Measurements from ENCODE around the gene EEF1B2.
"Not testable (repeated sequence)": the region's sequence is repeated elsewhere in the genome, so short reads cannot be mapped to it uniquely, and the experiment has no call there.

The EEF1B2 gene

DNA sequence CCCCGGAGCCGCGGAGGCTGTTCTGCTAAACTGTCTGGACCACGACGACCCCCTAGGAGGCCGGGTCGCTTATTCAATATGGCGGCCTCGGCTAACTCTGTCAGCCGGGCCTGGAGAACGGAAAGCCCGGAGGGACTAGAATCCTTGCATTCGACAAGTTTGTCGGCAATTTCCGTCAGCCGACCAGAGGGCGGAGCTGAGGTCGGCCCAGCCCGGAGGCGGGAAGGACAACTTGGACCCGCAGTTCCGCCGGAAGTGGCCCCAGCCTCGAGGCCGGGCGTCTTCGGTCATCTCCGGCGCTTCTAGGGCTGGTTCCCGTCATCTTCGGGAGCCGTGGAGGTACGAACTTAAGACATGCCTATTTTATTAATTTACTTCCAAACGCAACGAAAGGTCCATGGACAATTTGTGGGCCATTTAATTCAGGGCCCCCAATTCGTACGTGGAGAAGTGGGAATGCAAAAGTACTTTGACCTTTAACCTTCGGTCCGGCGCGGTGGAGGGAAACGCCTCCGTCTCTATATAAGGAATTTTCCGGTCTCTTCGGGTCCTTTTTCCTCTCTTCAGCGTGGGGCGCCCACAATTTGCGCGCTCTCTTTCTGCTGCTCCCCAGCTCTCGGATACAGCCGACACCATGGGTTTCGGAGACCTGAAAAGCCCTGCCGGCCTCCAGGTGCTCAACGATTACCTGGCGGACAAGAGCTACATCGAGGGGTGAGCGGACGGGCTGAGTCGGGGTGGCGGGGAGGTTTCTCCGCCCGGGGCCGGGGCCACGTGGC lies at the start of gene EEF1B2, which contains the start of gene NDUFS1:
Gene EEF1B2 (plus strand): TSS at position 550 of the 779 bp plus-strand sequence. CDS start 85 bp downstream, at position 635.
Gene NDUFS1 (minus strand): TSS at position 99 of the 779 bp plus-strand sequence. CDS start 5,766 bp downstream, outside the sequence.
- peak; percentile 96 for DNase-seq (ENCODE audit: low read depth)

DNA sequence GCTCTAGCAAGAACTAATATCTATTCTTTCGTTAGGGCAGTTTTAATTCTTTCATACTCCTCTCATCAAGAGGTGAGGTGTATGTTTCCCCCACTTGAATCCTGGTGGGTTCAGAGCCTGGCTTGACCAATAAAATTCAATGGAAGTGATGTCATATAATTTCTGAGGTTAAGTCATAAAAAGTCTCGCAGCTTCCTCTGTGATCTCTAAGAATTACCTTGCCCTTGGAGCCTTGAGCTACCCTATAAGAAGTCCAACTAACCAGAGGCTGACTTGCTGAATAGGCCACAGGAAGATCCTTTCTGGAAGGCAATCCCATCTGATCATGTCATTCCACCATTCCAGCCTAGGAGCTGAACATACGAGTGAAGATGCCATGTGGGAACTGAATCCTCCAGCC lies 47.6 kb upstream of the EEF1B2 start:
- DNase-seq (ENCODE audit: low read depth) = no peak

DNA sequence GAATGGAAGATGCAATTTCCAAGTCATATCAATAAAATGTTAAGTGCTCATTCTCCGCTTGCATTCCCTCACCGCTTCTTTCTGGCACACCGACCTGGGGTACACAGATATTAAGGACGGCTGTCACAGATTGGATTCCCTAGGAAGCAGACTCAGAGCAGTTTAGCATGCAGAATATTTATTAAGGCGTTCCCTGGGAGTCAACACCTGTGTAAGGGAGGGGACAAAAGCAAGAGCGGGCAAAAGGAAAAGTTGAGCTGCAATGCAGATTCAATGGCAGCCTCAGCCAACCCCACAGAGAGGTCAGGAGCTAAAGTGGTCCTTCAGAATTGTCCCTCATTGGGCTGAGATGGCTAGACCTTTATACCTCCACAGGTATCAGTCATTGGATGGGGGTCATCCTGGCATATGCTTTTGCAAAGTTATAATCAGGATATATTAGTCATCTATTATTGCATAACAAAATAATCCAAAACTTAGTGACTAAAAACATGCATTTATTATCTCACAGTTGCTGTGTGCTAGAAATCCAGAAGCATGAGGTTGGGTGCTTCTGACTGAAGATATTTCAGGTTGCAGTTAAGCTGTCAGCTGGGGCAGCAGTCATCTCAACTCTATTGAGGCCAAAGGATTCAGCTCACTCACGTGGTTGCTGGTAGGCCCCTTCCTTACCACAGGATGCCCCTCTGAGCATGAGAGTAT lies 46.7 kb upstream of the EEF1B2 start:
- no peak for DNase-seq (ENCODE audit: low read depth)

DNA sequence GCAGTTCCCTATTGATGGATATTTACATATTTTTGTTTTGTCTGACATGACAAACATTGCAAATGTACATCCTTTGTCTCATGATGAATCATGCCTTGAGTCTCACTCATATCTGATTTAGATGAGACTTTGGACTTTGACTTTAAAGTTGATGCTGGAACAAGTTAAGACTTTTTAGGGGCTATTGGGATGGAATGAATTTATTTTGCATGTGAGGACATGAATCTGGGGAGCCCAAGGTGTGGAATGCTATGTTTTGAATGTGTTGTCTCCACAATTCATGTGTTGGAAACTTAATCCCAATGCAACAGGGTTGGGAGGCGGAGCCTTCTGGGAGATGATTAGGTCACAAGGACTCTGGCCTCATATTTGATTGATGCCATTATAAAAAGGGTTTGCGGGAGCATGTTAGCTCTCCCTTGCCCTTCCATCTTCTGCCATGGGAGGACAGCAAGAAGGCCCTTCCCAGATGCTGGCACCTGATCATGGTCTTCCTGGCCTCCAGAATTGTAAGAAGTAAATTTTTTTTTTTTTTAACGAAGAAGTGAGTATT lies 44.6 kb upstream of the EEF1B2 start:
- DNase-seq (ENCODE audit: low read depth) = no peak

DNA sequence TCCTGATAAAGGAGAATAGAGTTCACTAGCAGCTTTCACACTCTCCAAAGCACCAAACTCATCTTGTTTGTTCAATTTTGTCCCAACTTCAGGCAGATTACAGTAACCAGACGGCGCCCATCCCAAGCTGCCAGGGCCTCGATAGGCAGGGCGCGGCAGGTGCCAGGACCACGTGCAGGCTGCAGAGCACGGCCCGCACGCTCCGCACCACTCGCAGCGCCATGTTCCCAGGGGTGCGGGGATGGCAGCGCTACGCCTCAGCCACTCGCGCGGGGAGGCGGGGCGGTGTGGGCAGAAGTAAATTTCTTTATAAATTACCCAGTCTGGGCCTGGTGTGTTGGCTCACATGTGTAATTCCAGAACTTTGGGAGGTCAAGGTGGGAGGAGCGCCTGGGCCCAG lies 43.4 kb upstream of the EEF1B2 start:
- DNase-seq (ENCODE audit: low read depth) = no peak

GRCh38 chr2:206122569-206122968 lies 37.1 kb upstream of the EEF1B2 start:
- DNase-seq (ENCODE audit: low read depth) = not testable (repeated sequence)

DNA sequence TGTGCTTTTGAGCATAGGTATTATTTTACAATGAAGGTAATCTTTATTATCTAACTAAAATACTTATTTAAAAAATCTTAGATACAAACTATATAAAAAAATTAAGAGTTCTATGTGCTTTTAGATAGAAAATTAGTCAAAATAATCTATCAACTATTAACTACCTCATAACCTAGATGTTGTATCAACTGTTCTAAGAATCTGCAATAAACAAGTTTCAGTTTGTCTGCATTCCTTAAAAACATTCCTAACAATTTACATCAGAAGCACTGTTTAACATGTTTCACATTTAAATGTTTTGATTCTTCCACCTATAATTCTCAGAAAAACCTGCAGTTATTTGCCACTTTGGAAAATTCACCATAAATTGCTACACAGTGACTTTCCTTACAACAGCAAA lies 33.8 kb upstream of the EEF1B2 start:
- DNase-seq (ENCODE audit: low read depth) = no peak

- no peak for DNase-seq (ENCODE audit: low read depth)
Measured at GRCh38 chr2:206127656-206128055, 32.0 kb upstream of the EEF1B2 start.

DNA sequence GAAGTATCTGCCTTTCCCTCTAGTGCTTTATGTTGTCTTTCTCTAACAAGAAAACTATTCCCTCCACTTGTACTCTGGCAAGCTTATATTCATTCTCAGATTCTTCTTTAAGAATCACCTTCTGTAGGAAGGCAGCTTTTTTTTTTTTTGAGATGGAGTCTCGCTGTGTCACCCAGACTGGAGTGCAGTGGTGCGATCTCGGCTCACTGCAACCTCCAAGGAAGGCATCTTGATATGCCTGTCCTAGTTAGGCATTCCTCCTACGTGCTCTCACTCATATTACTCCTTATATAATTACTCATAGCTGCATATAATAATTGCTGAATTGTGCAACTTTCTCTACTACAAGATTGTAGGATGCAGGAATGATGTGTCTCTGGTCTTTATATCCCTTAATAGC lies 16.2 kb upstream of the EEF1B2 start:
- no peak for DNase-seq (ENCODE audit: low read depth)

GRCh38 chr2:206144383-206144782 lies 15.3 kb upstream of the EEF1B2 start:
- DNase-seq (ENCODE audit: low read depth) = no peak

DNA sequence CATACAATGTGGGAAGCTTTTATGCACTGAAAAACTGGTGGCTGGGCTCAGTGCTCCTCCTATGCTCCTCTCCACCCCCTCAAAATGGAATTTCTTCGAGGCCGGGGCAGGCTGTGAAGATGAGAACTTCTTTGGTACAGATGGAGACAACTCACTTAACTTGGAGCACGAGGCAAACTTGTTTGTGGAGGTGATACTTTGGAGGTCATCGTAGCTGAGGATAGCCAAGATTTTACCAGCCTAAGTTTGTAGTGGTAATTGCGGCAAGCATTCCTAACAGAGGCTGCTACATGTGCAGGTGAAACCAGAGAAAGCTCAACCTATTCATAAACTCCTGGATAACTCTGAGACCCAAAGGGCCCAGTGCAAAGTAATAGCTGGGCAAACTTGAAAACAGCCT lies 14.0 kb upstream of the EEF1B2 start:
- no peak for DNase-seq (ENCODE audit: low read depth)

GRCh38 chr2:206149330-206149729 lies 10.4 kb upstream of the EEF1B2 start:
- no peak for DNase-seq (ENCODE audit: low read depth)

GRCh38 chr2:206150168-206150567 lies 9.5 kb upstream of the EEF1B2 start:
- DNase-seq (ENCODE audit: low read depth) = no peak

GRCh38 chr2:206150631-206151030 lies 9.1 kb upstream of the EEF1B2 start:
- DNase-seq (ENCODE audit: low read depth) = no peak

- no peak for DNase-seq (ENCODE audit: low read depth)
Measured at GRCh38 chr2:206154197-206154596, 5.5 kb upstream of the EEF1B2 start.

DNA sequence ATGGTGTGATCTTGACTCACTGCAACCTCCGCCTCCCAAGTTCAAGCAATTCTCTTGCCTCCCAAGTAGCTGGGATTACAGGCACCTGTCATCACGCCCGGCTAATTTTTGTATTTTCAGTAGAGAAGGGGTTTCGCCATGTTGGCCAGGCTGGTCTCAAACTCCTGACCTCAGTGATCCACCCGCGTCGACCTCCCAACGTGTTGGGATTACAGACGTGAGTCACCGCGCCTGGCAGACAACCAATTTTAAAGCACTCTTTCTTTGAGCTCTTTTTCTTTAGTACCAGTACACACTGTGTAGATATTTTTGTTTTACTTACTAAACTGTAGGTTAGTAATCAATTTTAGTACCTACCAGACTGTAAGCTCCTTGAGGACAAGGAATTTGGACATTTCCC lies 2.7 kb upstream of the EEF1B2 start:
- DNase-seq (ENCODE audit: low read depth) = not testable (repeated sequence)

DNA sequence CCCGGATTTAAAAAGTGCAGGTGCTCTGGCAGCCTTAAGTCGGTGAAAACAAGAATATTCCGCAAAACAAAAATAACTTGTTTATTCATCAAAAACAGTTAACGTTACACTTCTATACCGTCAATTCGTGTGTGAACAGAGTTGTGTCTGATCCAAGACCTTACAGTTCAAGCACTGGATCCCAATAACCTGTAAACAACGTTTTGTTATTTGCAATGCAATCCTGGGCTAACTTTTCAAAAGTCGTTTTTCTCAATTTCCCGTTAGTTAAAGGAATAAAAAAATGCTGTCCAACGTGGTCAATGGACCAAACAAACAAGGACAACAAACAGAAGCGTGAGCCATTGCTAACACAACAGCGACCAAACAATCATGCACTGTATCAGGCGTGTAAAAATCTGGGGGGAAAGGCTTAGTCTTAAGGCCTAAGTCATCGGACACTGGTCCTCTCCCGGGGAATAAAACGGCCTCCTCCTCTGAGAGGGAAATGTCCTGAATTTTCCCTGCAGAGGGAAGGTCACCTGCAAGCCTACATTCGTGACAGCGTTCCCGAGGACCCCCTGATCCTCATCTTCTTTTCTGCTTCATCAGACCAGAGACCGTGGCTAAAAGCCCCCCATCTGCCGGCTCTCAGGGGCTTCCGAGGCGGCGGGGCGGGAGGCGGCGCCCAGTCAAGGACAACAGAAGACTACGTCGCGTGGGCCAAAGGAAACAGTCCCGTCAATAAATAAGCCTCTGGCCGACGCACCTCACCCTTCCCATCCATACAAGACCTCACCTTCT lies 941 bp upstream of the EEF1B2 start:
- DNase-seq (ENCODE audit: low read depth) = no peak

GRCh38 chr2:206160125-206160806 lies 571 bp downstream of the EEF1B2 start:
- DNase-seq (ENCODE audit: low read depth) = no peak

DNA sequence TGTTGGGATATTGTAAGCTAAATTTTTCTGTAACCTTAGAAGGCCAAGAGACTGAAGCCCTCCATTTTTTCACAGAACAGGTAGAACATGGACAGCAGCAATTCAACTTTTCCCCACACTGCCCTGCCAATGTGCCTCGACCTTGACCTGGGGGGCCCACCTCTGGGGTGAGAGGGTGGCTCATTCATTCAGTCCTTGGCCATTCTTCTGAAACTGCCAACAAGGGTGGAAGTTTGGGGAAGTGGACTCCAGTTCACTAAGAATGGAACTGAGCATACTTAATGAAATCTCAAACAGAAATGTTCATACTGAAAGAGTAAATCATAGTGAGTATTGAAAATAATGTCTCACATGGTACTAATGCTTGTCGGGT lies 1.1 kb downstream of the EEF1B2 start:
- DNase-seq (ENCODE audit: low read depth) = no peak

- DNase-seq (ENCODE audit: low read depth) = not testable (repeated sequence)
Measured at GRCh38 chr2:206162401-206162800, 2.7 kb downstream of the EEF1B2 start.

DNA sequence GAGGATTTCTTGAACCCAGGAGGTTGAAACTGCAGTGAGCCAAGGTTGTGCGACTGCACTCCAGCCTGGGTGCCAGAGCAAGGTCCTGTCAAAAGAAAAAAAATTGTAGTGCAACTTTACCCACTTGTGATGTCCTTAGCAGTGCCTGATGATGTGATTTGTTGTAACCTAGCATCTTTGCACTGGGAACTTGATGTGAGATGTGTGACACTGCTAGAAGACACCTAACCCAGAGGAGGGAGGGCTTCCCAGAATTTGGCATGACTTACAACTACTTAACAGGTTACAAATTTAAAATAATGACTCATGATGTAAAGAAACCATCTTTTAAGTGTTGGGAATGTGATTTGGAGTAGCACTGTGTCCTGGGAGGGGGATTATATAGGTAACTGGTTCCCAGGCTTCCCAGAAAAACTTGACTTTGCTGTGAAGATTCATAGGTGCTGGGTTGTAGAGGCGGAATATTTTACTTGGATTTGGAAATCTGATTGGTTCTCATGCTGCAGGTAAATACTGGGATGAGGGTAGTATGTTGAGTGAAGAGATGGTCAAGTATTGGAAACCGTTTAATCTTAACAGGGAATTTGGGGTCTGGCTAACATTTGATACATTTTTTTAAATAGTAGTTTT lies 3.7 kb downstream of the EEF1B2 start:
- DNase-seq (ENCODE audit: low read depth) = no peak

All from stimulated activated CD8-positive, alpha-beta memory T cell treated with anti-CD3 and anti-CD28 coated beads, Interleukin-4, amount 100 ng/mL, for 24 hours (primary cell).